ENCODE measurements around the gene TMEM176A. TPM values are rescaled to one million over a fixed set of nuclear protein-coding genes. Genes with fewer than 3 reads are reported as not detected.

The TMEM176A gene
- total RNA-seq, 1 donor from 2014 or later = not detected

- no peak for TF ChIP-seq EZH2 (IDR thresholded peaks at IDR 0.05; ENCODE audit: insufficient read depth, low read length)
- no peak for TF ChIP-seq CTCF (IDR thresholded peaks at IDR 0.05; ENCODE audit: insufficient read depth, low read depth, low read length)
- H3K27ac ChIP-seq (ENCODE audit: low read depth, low read length) = no peak overlapping the region
Observed at GRCh38 chr7:150820578-150821198, 20.1 kb downstream of the TMEM176A start.

GRCh38 chr7:150823043-150823442 lies 22.5 kb downstream of the TMEM176A start:
- FAIRE-seq (no peak), DNase-seq (ENCODE audit: low read depth) (no peak)
- Mint-ChIP-seq H3K27me3 (ENCODE audit: low read depth, unreplicated experiment) (peaks cover 8% of the 10 kb centered on the region), H3K4me1 (ENCODE audit: low read depth, unreplicated experiment) (peaks cover 14% of the 10 kb centered on the region), H3K27ac (ENCODE audit: unreplicated experiment) (no peak overlapping the region), H3K9me3 (ENCODE audit: unreplicated experiment) (no peaks in the 10 kb centered on the region), H3K4me3 (ENCODE audit: unreplicated experiment) (no peak overlapping the region), H3K36me3 (ENCODE audit: low read depth, unreplicated experiment) (peaks cover 4% of the 10 kb centered on the region)
- Histone ChIP-seq H4K20me1 (ENCODE audit: insufficient read depth, low read length) (no peaks in the 10 kb centered on the region), H3K4me1 (ENCODE audit: insufficient read depth, low read length) (no peaks in the 10 kb centered on the region), H3K36me3 (ENCODE audit: insufficient read depth, low read length) (no peaks in the 10 kb centered on the region), H3K4me3 (ENCODE audit: insufficient read depth, low read depth, low read length) (no peak overlapping the region), H3K27me3 (ENCODE audit: insufficient read depth, low read length) (no peaks in the 10 kb centered on the region), H3K4me2 (ENCODE audit: low read length) (no peak overlapping the region), H3K79me2 (ENCODE audit: insufficient read depth, low read length) (no peaks in the 10 kb centered on the region), H2AFZ (ENCODE audit: low read depth, low read length) (no peak overlapping the region), H3K27ac (ENCODE audit: low read depth, low read length) (no peak overlapping the region), H3K9me3 (ENCODE audit: insufficient read depth, low read depth, low read length) (no peaks in the 10 kb centered on the region), H3K9ac (ENCODE audit: low read length) (no peak overlapping the region)
- TF ChIP-seq EZH2 (IDR thresholded peaks at IDR 0.05; ENCODE audit: insufficient read depth, low read length) (no peak), CTCF (IDR thresholded peaks at IDR 0.05; ENCODE audit: insufficient read depth, low read depth, low read length) (no peak)

More at GRCh38 chr7:150820578-150821198, 20.1 kb downstream of the TMEM176A start:
- Histone ChIP-seq H3K27me3 (ENCODE audit: insufficient read depth, low read length) (no peaks in the 10 kb centered on the region), H3K9me3 (ENCODE audit: insufficient read depth, low read depth, low read length) (no peaks in the 10 kb centered on the region), H3K9ac (ENCODE audit: low read length) (no peak overlapping the region), H3K79me2 (ENCODE audit: insufficient read depth, low read length) (no peaks in the 10 kb centered on the region), H3K4me1 (ENCODE audit: insufficient read depth, low read length) (no peaks in the 10 kb centered on the region), H3K36me3 (ENCODE audit: insufficient read depth, low read length) (no peaks in the 10 kb centered on the region), H3K4me2 (ENCODE audit: low read length) (no peak overlapping the region), H3K4me3 (ENCODE audit: insufficient read depth, low read depth, low read length) (no peak overlapping the region), H4K20me1 (ENCODE audit: insufficient read depth, low read length) (no peaks in the 10 kb centered on the region), H2AFZ (ENCODE audit: low read depth, low read length) (no peak overlapping the region)
- H3K36me3 Mint-ChIP-seq (ENCODE audit: low read depth, unreplicated experiment) = peaks cover 4% of the 10 kb centered on the region
- H3K4me1 Mint-ChIP-seq (ENCODE audit: low read depth, unreplicated experiment) = peaks cover 14% of the 10 kb centered on the region
- H3K9me3 Mint-ChIP-seq (ENCODE audit: unreplicated experiment) = peaks cover 3% of the 10 kb centered on the region
- FAIRE-seq (no peak), DNase-seq (ENCODE audit: low read depth) (no peak)
- no peak overlapping the region for H3K27ac Mint-ChIP-seq (ENCODE audit: unreplicated experiment)
- H3K27me3 Mint-ChIP-seq (ENCODE audit: low read depth, unreplicated experiment) = peaks cover 3% of the 10 kb centered on the region
- no peak overlapping the region for H3K4me3 Mint-ChIP-seq (ENCODE audit: unreplicated experiment)

GRCh38 chr7:150823484-150824126 lies 23.0 kb downstream of the TMEM176A start:
- TF ChIP-seq EZH2 (IDR thresholded peaks at IDR 0.05; ENCODE audit: insufficient read depth, low read length) (no peak), CTCF (IDR thresholded peaks at IDR 0.05; ENCODE audit: insufficient read depth, low read depth, low read length) (no peak)
- Mint-ChIP-seq H3K4me1 (ENCODE audit: low read depth, unreplicated experiment) (peaks cover 14% of the 10 kb centered on the region), H3K27ac (ENCODE audit: unreplicated experiment) (peak overlapping the region; percentile 5), H3K27me3 (ENCODE audit: low read depth, unreplicated experiment) (peaks cover 8% of the 10 kb centered on the region), H3K4me3 (ENCODE audit: unreplicated experiment) (no peak overlapping the region), H3K36me3 (ENCODE audit: low read depth, unreplicated experiment) (peaks cover 4% of the 10 kb centered on the region), H3K9me3 (ENCODE audit: unreplicated experiment) (peaks cover 2% of the 10 kb centered on the region)
- Histone ChIP-seq H3K9me3 (ENCODE audit: insufficient read depth, low read depth, low read length) (no peaks in the 10 kb centered on the region), H3K4me1 (ENCODE audit: insufficient read depth, low read length) (no peaks in the 10 kb centered on the region), H3K9ac (ENCODE audit: low read length) (no peak overlapping the region), H3K4me3 (ENCODE audit: insufficient read depth, low read depth, low read length) (no peak overlapping the region), H3K27me3 (ENCODE audit: insufficient read depth, low read length) (no peaks in the 10 kb centered on the region), H3K4me2 (ENCODE audit: low read length) (no peak overlapping the region), H3K79me2 (ENCODE audit: insufficient read depth, low read length) (no peaks in the 10 kb centered on the region), H3K27ac (ENCODE audit: low read depth, low read length) (no peak overlapping the region), H4K20me1 (ENCODE audit: insufficient read depth, low read length) (no peaks in the 10 kb centered on the region), H2AFZ (ENCODE audit: low read depth, low read length) (no peak overlapping the region), H3K36me3 (ENCODE audit: insufficient read depth, low read length) (no peaks in the 10 kb centered on the region)
- DNase-seq (ENCODE audit: low read depth) (no peak), FAIRE-seq (no peak)

Measured in astrocyte (in vitro differentiated cells and primary cell).